Right lung (tissue), 5 donors: ENCODE measurements around the gene SPIRE2. TPM values are rescaled to one million over a fixed set of nuclear protein-coding genes. Genes with fewer than 3 reads are reported as not detected.
A peak's percentile ranks its signal among the peaks of the same experiment; 100 is the strongest.
"Not testable (repeated sequence)": the region's sequence is repeated elsewhere in the genome, so short reads cannot be mapped to it uniquely, and the experiment has no call there.

Experiments used
- DNase-seq, 2 donors: peaks; one replicate each; pipeline ENCODE4 v3.0.0-alpha.2; 2013
- polyA plus RNA-seq, 5 donors: library from polyadenylated mRNA; unstranded; fragments of 120-200 nt; gene quantifications; one replicate each; pipeline versions ENCODE4 v1.2.1 to v1.2.3, GENCODE V29; 2013; ENCODE audit warnings: inconsistent platforms in 1 of 5, low replicate concordance in 1 of 5; ENCODE audit not compliant: insufficient read length in 5 of 5, insufficient read depth in 1 of 5

SPIRE2 gene
- polyA plus RNA-seq, 5 donors = 10.3 to 18.1 (median 11.4) TPM

DNA sequence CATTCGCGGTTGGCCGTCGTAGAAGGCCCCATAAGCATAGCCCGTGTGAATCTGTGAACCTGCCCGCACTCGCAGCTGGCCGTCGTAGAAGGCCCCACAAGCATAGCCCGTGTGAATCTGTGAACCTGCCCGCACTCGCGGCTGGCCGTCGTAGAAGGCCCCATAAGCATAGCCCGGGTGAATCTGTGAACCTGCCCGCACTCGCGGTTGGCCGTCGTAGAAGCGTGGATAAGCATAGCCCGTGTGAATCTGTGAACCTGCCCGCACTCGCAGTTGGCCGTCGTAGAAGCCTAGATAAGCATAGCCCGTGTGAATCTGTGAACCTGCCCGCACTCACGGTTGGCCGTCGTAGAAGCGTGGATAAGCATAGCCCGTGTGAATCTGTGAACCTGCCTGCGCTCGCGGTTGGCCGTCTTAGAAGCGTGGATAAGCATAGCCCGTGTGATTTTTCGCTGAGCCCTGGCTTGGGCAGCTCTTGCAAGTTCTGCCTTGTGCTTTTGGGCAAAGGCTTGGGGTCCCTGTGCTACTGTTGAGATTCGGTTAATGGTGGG lies 6.6 kb downstream of the SPIRE2 start:
- not testable (repeated sequence) for DNase-seq

DNA sequence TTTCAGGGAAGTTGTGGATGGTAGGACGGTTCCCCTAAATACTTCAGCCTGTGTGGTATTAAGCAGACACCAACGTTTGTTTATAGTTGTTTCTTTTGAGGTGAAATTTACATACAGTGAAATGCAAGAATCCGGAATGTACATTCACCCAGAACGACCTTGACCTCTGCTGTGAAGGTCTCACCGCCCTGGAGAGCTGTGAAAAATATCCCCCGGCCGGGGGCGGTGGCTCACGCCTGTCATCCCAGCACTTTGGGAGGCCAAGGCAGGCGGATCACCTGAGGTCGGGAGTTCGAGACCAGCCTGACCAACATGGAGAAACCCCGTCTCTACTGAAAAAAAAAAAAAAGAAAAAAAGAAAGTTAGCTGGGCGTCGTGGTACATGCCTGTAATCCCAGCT lies 8.2 kb downstream of the SPIRE2 start:
- not testable (repeated sequence) for DNase-seq

DNA sequence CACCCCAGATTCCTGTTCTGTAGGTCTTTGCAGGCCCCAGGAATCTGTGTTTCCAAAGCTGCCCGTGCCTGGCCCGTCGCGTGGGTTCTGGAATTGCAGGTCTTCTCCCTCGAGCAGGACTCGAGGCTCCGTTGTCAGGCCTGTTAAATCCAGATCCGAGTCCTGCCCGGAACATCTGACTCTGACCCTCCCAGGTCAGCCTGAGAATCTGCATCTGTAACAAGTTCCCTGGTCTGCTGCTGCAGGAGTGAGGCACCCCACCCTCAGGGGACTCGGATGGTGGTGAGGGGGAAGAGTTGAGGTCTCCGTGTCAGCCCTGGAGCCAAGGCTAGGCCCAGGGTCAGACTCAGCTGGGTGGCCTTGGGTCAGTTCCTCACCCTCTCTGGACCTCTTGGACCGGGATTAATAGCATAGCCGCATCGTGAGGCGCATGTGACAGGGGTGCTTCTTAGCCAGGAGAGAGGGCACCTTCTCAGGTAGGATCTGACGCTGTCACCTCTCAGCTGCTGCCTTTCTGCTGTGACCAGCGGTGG lies 8.8 kb downstream of the SPIRE2 start:
- DNase-seq = no peak

DNA sequence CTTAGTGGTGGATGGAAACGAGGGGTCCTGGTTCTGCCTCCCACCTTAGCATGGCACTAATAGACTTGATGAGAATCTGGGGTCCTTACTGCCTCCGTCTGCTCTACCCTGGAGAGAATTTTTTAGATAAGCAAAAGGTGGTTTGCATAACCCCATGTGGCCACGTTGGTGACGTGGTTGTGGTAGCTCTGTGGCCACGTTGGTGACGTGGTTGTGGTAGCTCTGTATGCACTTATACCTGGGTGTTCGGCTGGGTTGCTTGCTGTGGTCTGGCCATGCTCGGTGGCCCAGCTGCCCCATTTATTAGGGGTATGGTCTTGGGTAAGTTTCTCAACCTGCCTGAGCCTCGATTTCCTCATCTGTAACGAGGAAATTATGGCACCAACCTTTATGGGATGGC lies 13.0 kb downstream of the SPIRE2 start:
- no peak for DNase-seq

DNA sequence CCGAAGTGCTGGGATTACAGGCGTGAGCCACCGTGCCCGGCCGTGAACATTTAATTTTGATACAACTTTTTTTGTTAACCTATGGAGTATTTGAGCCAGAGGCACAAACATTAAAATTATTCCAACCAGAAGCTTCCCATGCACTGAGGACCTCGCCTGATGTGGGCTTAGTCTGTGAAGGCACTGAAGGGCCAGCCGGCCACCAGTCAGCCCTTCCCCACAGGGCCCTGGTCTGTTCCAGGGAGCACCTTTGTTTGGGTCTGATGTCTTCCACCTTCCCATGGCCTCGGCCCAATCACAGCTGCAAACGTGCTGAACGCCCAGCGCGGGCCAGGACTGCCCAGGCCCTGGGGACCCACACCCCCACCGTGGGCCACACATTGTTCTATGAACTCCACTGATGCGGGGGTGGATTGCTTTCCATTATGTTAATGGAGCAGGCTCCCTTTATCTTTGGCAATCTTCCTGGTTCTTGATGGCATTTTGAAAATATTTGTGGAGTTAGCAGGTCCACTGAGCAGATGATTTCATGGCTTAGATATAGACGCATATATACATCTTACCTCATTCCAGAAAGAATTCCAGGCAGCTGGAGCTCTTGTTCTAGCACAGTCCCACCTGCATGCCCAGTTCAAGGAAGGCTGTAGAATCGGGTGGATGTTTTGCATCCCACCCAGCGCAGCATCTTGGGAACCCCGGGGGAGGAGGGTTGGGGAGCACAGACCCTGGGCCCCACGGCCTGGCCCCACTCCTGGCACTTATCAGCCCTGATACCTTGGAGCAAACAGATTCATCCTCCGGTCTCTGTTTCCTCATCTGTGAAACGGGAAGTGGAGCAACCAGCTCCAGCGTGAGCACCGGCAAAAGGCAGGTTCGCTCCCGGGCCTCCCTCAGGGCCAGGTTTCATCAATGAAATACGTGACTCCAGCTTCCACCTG lies 14.5 kb downstream of the SPIRE2 start:
- no peak for DNase-seq

DNA sequence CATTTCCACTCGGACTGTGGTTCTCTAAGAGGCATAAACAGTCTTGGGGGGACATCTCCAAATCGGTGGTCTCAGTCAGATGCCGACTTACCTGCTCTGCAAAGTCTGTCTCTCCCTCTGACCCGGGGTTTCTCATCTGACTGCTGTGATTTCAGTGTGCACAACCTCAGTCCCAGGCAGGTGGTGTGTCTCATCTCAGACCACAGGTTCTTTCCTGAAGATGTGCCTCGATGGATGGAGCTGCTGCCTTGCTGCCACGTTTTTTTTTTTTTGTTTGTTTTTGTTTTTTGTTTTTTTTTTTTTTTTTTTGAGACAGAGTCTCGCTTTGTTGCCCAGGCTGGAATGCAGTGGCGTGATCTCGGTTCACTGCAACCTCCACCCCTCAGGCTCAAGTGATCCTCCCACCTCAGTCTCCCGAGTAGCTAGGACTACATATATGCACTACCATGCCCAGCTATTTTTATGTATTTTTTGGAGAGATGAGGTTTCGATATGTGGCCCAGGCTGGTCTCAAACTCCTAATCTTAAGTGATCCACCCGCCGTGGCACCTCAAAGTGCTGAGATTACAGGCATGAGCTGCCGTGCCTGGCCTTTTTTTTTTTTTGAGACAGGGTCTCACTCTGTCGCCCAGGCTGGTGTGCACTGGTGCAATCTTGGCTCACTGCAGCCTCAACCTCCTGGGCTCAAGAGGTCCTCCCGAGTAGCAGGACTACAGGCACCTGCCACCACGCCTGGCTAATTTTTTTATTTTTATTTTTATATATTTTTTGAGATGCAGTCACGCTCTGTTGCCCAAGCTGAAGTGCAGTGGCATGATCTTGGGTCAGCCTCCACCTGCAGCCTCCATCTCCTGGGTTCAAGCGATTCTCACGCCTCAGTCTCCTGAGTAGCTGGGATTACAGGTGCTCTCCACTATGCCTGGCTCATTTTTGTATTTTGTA lies 15.4 kb downstream of the SPIRE2 start:
- DNase-seq = no peak

DNA sequence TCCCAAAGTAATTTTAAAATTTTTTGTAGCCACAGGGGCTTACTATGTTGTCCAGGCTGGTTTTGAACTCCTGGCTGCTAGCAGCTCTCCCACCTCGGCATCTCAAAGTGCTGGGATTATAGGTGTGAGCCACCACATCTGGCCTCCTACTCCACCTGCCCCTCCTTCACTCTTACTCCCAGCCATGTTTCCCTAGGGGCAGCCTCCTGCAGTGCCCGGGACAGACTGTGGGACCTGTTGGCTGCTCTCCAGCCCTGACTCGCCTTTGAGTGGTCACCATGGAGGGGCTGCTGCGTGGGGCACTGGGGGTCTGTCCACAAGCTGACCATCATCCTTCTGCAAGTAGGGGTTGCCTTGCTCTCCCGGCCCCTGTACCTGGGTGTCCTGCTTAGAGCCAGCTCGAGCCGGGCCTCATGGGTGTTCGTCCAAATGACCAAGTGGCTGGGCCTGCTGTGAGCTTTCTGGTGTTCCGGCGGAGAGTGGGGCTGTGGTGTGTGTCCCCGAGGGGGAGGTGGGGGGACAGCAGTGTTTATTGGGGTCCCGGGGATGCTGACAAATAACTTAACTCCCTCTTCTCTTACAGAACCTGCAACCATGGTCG lies 16.6 kb downstream of the SPIRE2 start:
- DNase-seq = no peak

DNA sequence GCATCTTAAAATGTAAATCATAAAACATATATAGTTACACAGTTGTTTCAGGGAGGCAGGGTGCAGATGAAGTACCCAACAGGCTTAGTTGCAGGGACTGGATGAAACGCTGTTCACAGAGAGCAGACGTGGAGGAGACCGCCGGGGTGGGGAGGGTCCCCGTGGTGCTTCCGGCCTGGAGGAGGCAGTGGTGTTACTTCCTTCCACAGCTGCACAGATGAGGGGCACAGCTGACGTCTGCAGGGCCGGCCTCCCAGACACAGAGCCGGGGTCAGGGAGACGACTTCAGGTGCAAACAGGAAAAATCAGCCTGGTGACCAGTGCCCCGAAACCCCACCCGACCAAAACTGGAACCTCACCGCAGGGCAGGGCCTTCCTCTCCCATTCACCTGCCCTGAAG lies 17.1 kb downstream of the SPIRE2 start:
- DNase-seq = no peak

DNA sequence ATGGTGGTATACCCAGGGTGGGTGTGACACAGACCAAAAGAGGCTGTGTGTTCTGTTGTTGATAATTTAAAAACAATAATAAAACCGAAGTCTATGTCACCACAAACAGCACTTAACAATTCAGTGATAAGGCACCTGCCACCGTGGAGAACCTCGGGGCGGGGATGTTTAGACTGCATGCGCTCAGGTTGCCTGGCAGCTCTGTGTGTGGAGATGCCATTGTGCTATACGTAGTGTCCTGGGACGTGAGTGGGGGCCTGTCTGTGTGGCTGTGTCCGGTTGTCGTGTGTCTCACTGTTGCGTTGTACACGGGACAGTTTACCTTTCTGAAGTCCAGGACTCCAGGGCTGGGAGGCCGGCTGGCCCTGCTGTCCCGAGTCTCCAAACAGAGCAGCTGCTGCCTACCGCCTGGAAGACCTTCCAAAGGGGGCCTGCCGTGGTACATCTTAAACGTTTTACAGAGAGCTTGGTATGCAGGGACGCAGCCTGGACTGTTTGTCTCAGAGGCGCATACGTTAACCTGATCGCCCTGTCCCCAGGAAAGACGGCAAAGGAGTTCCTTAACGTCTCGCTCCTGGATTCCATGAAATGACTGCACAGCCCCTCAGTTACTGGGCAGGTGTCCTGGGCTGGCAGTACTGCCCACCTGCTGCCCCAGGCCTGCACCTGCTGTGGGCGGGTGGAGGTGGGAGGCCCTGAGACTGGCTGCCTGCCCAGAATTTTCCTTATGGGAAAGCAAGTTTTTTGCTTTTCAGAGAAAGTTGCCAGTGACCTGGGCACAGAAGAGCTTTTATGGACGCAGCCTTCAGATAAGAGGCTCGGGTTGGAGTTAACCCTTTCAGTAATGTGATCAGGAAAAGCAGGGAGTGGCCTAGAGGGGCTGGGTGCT lies 19.0 kb downstream of the SPIRE2 start:
- DNase-seq = peak in 1 of 2 donors; percentile 24

DNA sequence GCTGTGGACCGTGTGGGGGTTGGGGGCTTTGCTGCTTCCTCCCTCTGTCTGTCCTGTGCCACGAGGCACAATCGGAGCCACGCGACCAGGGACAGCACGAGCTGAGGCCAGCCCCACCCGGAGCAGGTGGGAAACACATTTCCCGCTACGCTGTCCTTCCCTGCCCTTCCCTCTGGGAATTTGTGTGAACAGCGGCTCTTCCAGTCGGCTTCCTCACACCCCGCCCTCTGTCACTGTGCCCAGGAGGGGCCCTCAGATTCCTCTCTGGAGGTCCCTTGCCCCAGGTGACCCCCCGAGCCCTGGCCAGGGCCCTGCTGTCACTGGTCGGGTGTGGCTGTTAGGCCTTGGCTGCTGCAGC lies 19.6 kb downstream of the SPIRE2 start:
- DNase-seq = no peak

DNA sequence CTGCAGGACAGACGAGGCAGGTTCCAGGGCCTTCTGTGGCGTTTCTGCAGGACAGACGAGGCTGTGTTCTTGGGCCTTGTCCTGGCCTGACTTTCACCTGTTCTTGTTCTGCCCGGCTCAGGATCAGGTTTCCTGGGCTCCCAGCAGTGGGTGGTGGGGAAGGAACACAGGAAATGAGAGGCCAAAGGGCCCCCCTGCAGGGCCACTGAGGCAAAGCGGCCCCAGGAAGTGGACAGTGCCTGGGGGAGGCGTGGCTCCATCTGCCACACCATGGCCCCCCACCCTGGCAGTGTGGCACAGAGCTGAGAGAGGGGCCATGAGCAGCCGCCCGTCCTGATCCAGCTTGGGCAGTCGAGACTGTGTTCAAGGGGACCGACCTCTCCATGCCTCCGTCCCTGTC lies 20.7 kb downstream of the SPIRE2 start:
- DNase-seq = no peak

DNA sequence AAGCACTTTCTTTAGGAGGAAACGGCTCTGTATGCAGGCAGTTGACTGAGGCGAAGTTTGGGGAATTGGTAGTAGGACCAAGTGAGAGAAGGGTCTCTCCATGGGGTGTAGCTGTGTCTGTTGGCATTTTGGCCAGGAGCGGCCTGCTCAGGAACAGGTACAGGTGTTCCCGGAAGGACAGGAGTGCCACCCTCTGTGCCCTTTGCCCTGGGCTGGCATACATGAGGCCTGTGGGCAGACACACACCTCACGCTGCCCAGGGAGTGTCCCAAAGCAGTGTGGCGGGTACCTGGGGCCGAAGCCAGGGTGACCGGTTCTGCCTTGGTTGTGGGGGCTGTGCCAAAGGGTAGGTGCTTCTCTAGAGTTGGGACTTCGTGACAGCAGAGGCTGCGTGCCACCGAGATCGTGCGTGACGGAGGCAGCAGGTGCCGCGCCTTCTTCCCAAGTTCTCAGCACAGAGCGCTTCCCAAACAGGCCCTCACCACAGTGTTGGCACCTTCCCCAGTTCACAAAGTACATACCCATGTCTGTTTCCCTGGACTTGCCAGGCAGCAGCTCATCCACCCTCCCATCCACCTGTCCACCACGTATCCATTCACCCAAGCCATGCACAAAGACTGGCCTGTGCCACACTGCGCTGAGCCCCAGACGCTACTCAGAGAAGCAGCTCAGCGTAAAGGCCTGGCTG lies 25.2 kb downstream of the SPIRE2 start:
- no peak for DNase-seq

DNA sequence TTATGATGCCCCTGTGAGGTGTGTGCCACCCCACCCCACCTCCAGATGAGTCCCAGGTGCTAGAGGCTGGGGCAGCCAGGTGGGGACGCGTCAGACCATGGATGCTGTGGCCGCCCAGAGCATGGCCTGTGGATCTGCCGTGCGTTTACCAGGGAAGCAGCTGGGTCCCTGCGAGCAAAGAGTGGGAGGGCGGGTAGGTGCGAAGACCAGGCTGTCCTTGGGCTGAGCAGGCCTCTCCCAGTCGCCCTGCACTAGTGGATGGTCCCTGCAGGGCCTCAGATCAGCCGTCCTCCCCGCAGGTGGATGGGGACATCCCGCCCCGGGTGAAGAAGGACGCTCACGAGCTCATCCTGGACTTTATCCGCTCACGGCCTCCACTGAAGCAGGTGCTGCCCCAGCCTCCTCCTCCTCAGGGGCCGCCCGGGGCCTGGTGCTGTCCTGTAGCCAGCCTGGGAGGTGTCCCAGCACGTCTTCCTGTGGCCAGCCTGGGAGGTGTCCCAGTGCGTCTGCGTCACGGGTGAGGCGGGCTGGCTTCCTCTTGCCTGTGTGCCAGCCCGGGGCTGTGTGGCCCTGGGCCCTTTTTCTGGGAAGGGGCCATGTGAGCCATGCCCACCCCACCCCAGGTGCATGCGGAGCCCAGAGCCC lies 27.1 kb downstream of the SPIRE2 start:
- no peak for DNase-seq

DNA sequence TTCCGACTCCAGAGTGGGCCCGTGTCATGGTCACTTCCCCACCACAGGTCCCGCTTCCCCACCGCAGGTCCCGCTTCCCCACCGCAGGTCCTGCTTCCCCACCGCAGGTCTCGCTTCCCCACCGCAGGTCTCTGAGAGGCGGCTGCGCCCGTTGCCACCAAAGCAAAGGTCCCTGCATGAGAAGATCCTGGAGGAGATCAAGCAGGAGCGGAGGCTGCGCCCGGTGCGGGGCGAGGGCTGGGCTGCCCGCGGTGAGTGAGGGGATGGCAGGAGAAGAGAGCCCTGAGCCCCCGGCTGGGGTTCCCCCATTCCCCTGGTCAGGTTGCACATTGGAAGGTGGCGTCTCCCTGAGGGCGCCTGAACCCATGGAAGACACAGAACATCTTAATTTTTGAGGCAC lies 27.7 kb downstream of the SPIRE2 start:
- no peak for DNase-seq

DNA sequence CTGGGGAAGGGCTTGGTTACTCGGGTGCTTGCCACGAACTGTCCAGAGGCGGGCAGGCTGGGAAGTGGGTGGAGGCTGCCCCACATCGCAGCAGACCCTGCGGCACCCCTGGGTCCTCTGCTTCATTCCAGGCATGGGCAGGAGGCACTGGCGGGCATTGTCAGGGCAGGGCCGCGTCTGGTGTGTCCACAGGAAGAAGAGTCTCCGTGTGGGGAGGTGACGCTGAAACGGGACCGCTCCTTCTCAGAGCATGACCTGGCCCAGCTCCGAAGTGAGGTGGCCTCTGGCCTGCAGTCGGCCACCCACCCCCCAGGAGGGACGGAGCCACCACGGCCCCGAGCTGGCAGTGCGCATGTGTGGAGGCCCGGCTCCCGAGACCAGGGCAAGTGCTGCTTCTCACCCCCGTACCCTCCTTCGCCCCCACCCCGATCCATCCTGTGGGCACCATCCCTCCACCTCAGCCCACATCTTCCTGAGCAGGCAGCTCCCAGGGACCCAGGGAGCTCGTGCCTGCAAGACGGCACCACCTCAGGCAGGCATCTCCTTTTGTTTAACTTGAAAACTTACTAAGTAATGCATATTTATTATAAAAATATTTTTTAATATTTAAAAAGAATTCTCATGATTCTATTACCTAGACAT lies 30.8 kb downstream of the SPIRE2 start:
- DNase-seq = no peak

DNA sequence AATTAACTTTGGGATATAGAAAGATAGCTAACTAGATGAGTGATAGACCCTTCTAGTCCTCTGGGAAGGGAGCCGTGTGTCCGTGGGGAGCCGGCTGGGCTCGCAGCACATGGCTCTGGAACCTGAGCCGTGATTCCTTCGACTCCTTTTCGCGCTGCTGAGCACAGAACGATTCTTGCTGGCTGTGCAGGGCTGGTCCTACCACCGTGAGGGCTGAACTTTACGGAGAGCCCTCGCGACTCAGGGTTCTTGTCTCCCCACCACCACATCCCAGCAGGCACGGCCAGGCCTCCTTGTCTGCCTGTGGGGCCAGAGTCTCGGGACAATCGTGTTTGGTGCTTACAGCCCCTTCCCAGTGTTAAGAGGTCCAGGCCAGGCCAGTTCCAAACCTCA lies 31.3 kb downstream of the SPIRE2 start:
- no peak for DNase-seq

DNA sequence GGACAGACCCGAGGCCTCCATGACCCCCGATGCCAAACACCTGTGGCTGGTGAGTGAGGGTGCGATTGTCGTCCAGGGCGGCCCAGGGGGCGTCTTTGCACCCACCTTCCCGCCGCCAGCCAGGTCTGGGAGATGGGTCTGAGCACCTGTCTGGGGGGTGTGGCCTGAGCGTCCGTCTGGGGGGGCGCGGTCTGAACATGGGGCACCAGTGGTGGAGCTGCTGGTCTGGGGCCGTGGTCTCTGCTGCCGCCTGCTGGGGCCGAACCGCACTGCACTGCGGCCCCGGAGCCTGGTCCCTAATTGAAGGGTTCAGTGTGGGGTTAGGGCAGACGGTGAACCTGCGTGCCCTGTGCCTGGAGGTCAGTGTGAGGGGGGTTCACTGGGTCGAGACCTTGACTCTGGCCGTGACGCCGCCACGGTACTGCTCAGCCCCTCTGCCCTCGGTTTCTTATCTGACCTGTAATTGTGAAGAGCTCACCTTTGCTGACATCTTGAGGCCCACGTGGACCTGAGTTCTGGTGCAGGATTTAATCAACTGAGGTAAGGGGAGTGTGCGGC lies 32.6 kb downstream of the SPIRE2 start:
- no peak for DNase-seq

DNA sequence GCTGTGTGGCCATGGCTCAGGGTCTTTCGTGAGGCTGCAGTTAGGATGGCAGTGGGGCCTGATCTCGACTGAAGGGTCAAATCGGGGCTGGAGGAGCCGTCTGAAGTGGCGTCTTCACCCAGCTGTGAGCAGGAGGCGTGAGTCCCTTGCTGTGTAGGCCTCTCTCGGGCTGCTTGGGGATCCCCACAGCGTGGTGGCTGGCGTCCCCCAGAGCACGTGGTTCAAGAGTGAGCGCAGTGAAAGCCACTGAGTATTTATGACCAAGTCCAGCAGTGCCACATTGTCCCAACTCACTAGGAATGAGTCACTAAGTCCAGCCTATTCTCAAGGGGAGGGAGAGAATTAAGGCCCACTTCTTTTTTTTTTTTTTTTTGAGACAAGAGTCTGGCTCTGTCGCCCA lies 33.4 kb downstream of the SPIRE2 start:
- DNase-seq = no peak

DNA sequence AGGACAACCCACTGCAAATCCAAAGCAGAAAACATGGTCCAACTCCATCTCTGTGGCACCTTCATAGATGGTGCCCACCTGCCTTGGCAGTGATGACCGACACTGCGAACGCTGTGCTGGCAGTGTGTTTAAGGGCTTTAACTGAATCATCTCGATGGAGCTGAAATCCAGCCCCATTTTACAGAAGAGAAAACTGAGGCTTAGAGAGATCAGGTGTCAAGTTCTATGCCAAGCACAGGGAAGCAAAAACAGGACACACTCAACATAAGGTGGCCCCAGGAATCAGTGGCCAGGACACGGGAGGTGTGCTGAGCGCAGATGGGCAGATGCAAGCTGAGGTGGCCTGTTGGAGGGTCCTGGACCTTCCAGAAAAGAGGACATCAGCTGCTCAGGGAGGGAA lies 34.5 kb downstream of the SPIRE2 start:
- no peak for DNase-seq
